Small intestine (tissue), 7 donors: ENCODE measurements around the gene ADD3. TPM values are rescaled to one million over a fixed set of nuclear protein-coding genes. Genes with fewer than 3 reads are reported as not detected.
"Not testable (repeated sequence)": the region's sequence is repeated elsewhere in the genome, so short reads cannot be mapped to it uniquely, and the experiment has no call there.

ENCODE experiments used
- DNase-seq, 2 donors: peaks; one replicate each; pipeline versions ENCODE4 v3.0.0 to v3.0.0-alpha.2; 2013
- FAIRE-seq: peaks from 2 replicates; lab custom pipeline; 2012; peaks lifted over from hg19 to GRCh38; lab: Jason Lieb, UNC
- H3K27ac ChIP-seq, 3 donors: one replicate each; pipeline ENCODE4 v1.5.1; 2013; ENCODE audit warnings: low read length in 2 of 3, mild to moderate bottlenecking in 2 of 3, control low read depth in 1 of 3, inconsistent platforms in 1 of 3, low read depth in 1 of 3, moderate library complexity in 1 of 3
- H3K27me3 ChIP-seq, 3 donors: one replicate each; pipeline ENCODE4 v1.6.1; 2013; ENCODE audit warnings: low read length in 3 of 3, inconsistent platforms in 1 of 3; ENCODE audit not compliant: control insufficient read depth in 3 of 3, insufficient read depth in 3 of 3
- H3K36me3 ChIP-seq, 3 donors: one replicate each; pipeline ENCODE4 v1.6.1; 2013; ENCODE audit warnings: low read length in 3 of 3, inconsistent platforms in 1 of 3, low read depth in 1 of 3, mild to moderate bottlenecking in 1 of 3, moderate library complexity in 1 of 3; ENCODE audit not compliant: control insufficient read depth in 3 of 3, insufficient read depth in 2 of 3
- H3K4me1 ChIP-seq, 3 donors: one replicate each; pipeline ENCODE4 v1.6.1; 2013; ENCODE audit warnings: low read length in 2 of 3, inconsistent platforms in 1 of 3, low read depth in 1 of 3, mild to moderate bottlenecking in 1 of 3, moderate library complexity in 1 of 3; ENCODE audit not compliant: control insufficient read depth in 3 of 3, insufficient read depth in 2 of 3
- H3K4me3 ChIP-seq, 3 donors: one replicate each; pipeline ENCODE4 v1.5.1; 2013; ENCODE audit warnings: low read length in 3 of 3, control low read depth in 1 of 3, inconsistent platforms in 1 of 3, low read depth in 1 of 3, mild to moderate bottlenecking in 1 of 3, moderate library complexity in 1 of 3
- H3K9me3 ChIP-seq, 2 donors: one replicate each; pipeline ENCODE4 v1.6.1; 2013; ENCODE audit warnings: low read depth in 1 of 2, low read length in 1 of 2; ENCODE audit not compliant: control insufficient read depth in 2 of 2, insufficient read depth in 1 of 2
- WGBS, 3 donors: extraction: QIAGEN DNeasy Blood & Tissue Kit; methylation state at CpG; one replicate each; pipeline ENCODE4 v1.1.7; 2013; 5-methylcytosine and 5-hydroxymethylcytosine counted together
- polyA plus RNA-seq, 4 donors: library from polyadenylated mRNA; stranded (reverse) in 3 of 4; unstranded in 1 of 4; fragments of 200-250 nt in 3 of 4; fragments of 120-200 nt in 1 of 4; gene quantifications; one replicate each; pipeline versions ENCODE4 v1.2.1 to v1.2.3, GENCODE V29; 2013
- donor health status: healthy with polysubstance abuse.
- donor health status: control.
- donor health status: control.
- donor health status: Bipolar disorder and iron deficiency.
- donor health status: healthy.

ADD3 gene
- polyA plus RNA-seq, 4 donors = 63.7 to 497 (median 99.1) TPM

DNA sequence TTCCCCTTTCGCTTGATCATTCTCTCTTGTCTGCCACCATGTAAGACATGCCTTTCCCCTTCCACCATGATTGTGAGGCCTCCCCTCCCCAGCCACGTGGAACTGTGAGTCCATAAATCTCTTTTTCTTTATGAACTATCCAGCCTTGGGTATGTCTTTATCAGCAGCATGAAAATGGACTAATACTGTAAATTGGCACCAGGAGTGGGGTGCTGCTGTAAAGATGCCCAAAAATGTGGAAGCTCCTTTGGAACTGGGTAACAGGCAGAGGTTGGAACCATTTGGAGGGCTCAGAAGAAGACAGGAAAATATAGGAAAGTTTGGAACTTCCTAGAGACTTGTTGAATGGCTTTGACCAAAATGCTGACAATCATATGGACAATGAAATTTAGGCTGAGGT is 40.4 kb downstream of the ADD3 start:
- peaks cover 0 to 24% of the 10 kb centered on the region in 2 donors for H3K9me3 ChIP-seq
- H3K4me3 ChIP-seq, H3K27me3 ChIP-seq, H3K27ac ChIP-seq, FAIRE-seq, DNase-seq, H3K4me1 ChIP-seq: not testable (repeated sequence)
- peaks cover 0 to 22% (median 0%) of the 10 kb centered on the region in 3 donors for H3K36me3 ChIP-seq
- 92 to 100% (median 96%) methylated on average over 2 of the region's 2 CpGs for WGBS, 3 donors

DNA sequence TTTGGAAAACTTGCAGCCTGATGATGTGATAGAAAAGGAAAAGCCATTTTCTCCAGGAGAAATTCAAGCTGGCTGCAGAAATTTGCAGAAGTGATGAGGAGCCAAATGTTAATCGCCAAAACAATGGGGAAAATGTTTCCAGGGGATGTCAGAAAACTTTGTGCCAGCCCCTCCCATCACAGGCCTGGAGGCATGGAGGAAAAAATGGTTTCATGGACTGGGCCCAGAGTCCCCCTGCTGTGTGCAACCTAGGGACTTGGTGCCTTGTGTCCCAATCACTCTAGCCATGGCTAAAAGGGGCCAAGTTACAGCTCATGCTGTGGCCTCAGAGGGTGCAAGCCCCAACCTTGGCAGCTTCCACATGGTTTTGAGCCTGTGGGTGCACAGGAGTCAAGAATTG is 41.0 kb downstream of the ADD3 start:
- DNase-seq (no peak), FAIRE-seq (no peak)
- H3K27me3 ChIP-seq = no peaks in the 10 kb centered on the region
- H3K27ac ChIP-seq = no peak overlapping the region
- H3K9me3 ChIP-seq = peaks cover 0 to 24% of the 10 kb centered on the region in 2 donors
- H3K4me1 ChIP-seq = peaks cover 0 to 1% (median 0%) of the 10 kb centered on the region in 3 donors
- H3K36me3 ChIP-seq = peaks cover 0 to 21% (median 0%) of the 10 kb centered on the region in 3 donors
- 86 to 100% (median 91%) methylated on average over 1 of the region's 1 CpG for WGBS, 3 donors
- no peak overlapping the region for H3K4me3 ChIP-seq

DNA sequence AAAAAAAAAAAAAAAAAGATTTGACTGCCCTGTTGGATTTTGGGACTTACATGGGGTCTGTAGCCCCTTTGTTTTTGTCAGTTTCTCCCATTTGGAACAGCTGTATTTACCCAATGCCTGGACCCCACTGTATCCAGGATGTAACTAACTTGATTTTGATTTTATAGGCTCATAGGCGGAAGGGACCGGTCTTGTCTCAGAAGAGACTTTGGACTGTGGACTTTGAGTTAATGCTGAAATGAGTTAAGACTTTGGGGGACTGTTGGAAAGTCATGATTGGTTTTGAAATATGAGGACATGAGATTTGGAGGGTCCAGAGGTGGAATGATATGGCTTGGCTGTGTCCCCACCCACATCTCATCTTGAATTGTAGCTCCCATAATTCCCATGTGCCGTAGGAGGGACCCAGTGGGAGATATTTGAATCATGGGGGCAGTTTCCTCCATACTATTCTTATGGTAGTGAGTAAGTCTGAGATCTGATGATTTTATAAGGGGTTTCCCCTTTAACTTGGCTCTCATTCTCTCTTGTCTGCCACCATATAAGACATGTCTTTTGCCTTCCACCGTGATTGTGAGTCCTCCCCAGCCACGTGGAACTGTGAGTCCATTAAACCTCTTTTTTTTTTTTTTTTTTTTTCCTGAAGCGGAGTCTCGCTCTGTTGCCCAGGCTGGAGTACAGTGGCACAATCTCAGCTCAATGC is 42.3 kb downstream of the ADD3 start:
- peaks cover 0 to 18% (median 0%) of the 10 kb centered on the region in 3 donors for H3K36me3 ChIP-seq
- not testable (repeated sequence) for H3K27me3 ChIP-seq, H3K4me3 ChIP-seq, FAIRE-seq, H3K4me1 ChIP-seq, H3K27ac ChIP-seq
- 61 to 83% (median 71%) methylated on average over 7 of the region's 7 CpGs for WGBS, 3 donors
- DNase-seq = peak; percentile 55 to 69
- H3K9me3 ChIP-seq = peaks cover 0 to 24% of the 10 kb centered on the region in 2 donors

DNA sequence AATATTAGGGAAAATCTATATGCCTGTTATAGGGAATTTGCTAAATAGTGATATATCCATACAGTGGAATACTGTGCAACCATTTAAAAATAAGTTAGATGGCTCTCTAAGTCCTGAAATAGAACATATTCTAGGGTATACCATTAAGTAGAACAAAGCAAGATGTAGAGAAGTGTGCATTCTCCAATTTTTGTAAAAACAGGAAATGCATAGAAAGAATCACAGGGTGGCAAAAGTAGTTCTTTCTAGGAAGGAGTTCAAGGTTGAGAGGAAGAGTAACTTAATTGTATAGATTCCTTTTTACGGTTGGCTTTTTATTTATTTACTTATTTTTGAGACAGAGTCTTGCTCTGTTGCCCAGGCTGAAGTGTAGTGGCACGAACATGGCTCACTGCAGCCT is 43.7 kb downstream of the ADD3 start:
- H3K36me3 ChIP-seq = peaks cover 0 to 18% (median 0%) of the 10 kb centered on the region in 3 donors
- H3K27ac ChIP-seq = no peak overlapping the region
- no peak for FAIRE-seq
- H3K4me3 ChIP-seq = no peak overlapping the region
- peaks cover 0 to 3% (median 0%) of the 10 kb centered on the region in 3 donors for H3K4me1 ChIP-seq
- WGBS, 3 donors = 86 to 98% (median 90%) methylated on average over 2 of the region's 2 CpGs
- no peaks in the 10 kb centered on the region for H3K27me3 ChIP-seq
- peaks cover 0 to 24% of the 10 kb centered on the region in 2 donors for H3K9me3 ChIP-seq
- DNase-seq = no peak

DNA sequence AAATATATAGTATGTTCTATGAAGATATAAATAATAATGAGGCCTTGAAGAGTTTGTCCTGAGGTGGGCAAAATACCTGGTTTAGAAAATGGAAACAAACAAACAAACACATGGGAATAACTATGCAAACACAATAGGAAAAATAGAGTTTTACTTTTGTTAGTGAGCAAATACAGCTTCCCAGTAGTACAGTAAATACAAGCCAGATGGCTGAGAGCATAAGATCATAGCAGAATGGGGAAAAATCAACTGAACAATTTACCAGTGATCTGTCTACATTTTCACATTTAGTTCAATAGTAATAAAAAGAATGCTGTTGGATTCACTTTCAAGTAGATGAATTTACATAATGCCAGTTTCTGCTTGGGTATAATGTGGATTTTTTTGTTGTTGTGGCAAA is 45.1 kb downstream of the ADD3 start:
- FAIRE-seq = peak; percentile 49
- Histone ChIP-seq H3K27ac (no peak overlapping the region), H3K36me3 (peaks cover 0 to 18% (median 0%) of the 10 kb centered on the region in 3 donors), H3K27me3 (no peaks in the 10 kb centered on the region), H3K9me3 (peaks cover 0 to 22% of the 10 kb centered on the region in 2 donors), H3K4me3 (no peak overlapping the region), H3K4me1 (peaks cover 0 to 3% (median under 1%) of the 10 kb centered on the region in 3 donors)
- no peak for DNase-seq

DNA sequence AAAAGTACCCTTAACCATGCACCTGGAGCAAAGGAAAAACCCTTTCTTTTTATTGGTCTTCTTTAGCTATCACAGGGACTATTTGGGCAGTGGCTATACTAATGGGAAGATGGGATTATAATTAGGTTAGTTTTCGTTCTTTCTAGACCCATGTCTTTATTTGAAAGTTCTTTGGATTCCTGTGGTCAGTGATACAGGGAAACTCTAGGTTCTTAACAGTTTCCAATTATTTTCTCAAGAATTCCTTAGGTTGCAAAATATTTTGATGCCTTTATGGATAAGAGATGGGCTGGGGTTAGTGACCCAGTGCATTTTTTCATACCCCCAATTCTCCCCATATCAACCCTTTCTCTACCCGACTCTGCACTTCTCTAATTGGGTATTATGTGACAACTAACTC is 49.0 kb downstream of the ADD3 start:
- FAIRE-seq = no peak
- H3K4me1 ChIP-seq = peaks cover 2 to 7% (median 3%) of the 10 kb centered on the region in 3 donors
- WGBS, 3 donors = 73 to 99% (median 91%) methylated on average over 2 of the region's 2 CpGs
- no peaks in the 10 kb centered on the region for H3K9me3 ChIP-seq
- H3K27ac ChIP-seq = no peak overlapping the region
- peaks cover 0 to 5% (median 0%) of the 10 kb centered on the region in 3 donors for H3K36me3 ChIP-seq
- no peaks in the 10 kb centered on the region for H3K27me3 ChIP-seq
- no peak overlapping the region for H3K4me3 ChIP-seq
- DNase-seq = no peak

DNA sequence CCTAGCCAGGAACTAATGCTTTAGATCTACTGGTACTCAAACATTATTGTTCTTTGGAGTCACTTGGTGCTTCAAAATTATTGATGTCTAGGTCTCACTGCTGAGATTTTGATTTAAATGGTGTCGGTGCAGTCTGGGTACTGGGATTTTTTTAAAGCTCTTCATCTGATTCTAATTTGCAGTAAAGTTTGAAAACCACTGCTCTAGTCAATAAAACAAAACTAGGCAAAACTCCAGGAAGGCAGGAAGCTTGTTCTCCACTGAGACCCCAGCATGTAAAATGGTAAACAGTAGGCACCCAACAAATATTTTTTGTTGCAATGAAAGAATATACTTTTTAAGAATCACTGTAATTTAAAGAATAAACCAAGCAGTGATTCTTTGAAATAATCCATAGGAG is 49.7 kb downstream of the ADD3 start:
- Histone ChIP-seq H3K4me1 (peaks cover 2 to 7% (median 2%) of the 10 kb centered on the region in 3 donors), H3K36me3 (peaks cover 0 to 3% (median 0%) of the 10 kb centered on the region in 3 donors), H3K9me3 (no peaks in the 10 kb centered on the region), H3K4me3 (no peak overlapping the region), H3K27ac (no peak overlapping the region), H3K27me3 (no peaks in the 10 kb centered on the region)
- WGBS, 3 donors = 69 to 86% (median 86%) methylated on average over 1 of the region's 1 CpG
- FAIRE-seq = no peak
- DNase-seq = no peak

DNA sequence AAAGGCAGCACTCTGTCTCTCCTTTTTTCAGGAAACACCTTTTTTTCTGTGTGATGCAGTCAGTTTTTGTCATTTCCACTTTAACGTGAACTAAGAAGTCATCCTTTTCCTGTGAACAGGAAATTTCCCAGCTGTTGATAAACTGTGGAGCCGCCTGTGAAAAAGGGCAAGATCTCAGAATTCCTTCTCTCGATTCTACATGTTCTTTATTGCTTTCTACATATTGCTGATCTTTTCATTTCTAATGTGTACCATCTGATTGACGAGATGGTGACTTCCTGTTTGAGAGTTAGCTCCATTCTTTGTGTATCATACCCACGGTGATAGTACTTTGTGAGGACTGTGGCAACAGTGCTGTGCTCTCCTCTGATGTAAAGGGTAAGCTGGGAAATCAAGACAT is 50.4 kb downstream of the ADD3 start:
- Histone ChIP-seq H3K27me3 (no peaks in the 10 kb centered on the region), H3K27ac (peak overlapping the region in 1 of 3 donors; percentile 77), H3K9me3 (no peaks in the 10 kb centered on the region), H3K4me3 (peak overlapping the region in 1 of 3 donors; percentile 15), H3K4me1 (peaks cover 2 to 7% (median 2%) of the 10 kb centered on the region in 3 donors), H3K36me3 (peaks cover 0 to 3% (median 0%) of the 10 kb centered on the region in 3 donors)
- DNase-seq = no peak
- no peak for FAIRE-seq
- 38 to 55% (median 48%) methylated on average over 5 of the region's 5 CpGs for WGBS, 3 donors
